Measurements from ENCODE around the gene CNKSR3.

GRCh38 chr6:154457881-154458284, 52.6 kb downstream of the CNKSR3 start:
- TF ChIP-seq CTCF (IDR thresholded peaks at IDR 0.05) (no peak), POLR2A (IDR thresholded peaks at IDR 0.05) (no peak)

All from uterus (tissue), 2 donors.